ENCODE data around the gene CTU2. TPM values are rescaled to one million over a fixed set of nuclear protein-coding genes. Genes with fewer than 3 reads are reported as not detected.
A peak's percentile ranks its signal among the peaks of the same experiment; 100 is the strongest.

The CTU2 gene
- total and polyA plus RNA-seq, 10 donors = 7.2 to 28.2 (median 15.5) TPM

GRCh38 chr16:88763502-88764053 lies 57.3 kb downstream of the CTU2 start:
- Histone ChIP-seq H3K9me3 (peaks cover 0 to 7% (median 0%) of the 10 kb centered on the region in 8 donors), H3K4me3 (no peak overlapping the region), H3K27me3 (replicated peaks in 1 of 7) (no peaks in the 10 kb centered on the region), H3K36me3 (peaks cover 0 to 50% (median 6%) of the 10 kb centered on the region in 6 donors), H3K27ac (peak overlapping the region in 1 of 8 donors; percentile 14), H3K4me1 (peaks cover 50 to 100% (median 79%) of the 10 kb centered on the region in 6 donors)
- 68 to 81% (median 77%) methylated on average over 11 to 14 of the region's 14 CpGs for WGBS, 5 donors
- no peak for DNase-seq
- intact Hi-C loops (cut with DNase I; ENCODE audit: low total_unique reads) = no loop called here
- peak in 2 of 3 donors; percentile 4 to 8 for TF ChIP-seq POLR2AphosphoS5 (IDR thresholded peaks at IDR 0.05)
- TF ChIP-seq CTCF (IDR thresholded peaks at IDR 0.05 in 8 of 11, conservative IDR thresholded peaks at IDR 0.05 in 3 of 11) = no peak

GRCh38 chr16:88764080-88764479 lies 57.8 kb downstream of the CTU2 start:
- peaks cover 54 to 100% (median 80%) of the 10 kb centered on the region in 6 donors for H3K4me1 ChIP-seq
- H3K36me3 ChIP-seq = peaks cover 0 to 45% (median 6%) of the 10 kb centered on the region in 6 donors
- peak overlapping the region in 1 of 8 donors; percentile 14 for H3K27ac ChIP-seq
- TF ChIP-seq POLR2A (IDR thresholded peaks at IDR 0.05) (no peak), CTCF (IDR thresholded peaks at IDR 0.05 in 8 of 11, conservative IDR thresholded peaks at IDR 0.05 in 3 of 11) (no peak), POLR2AphosphoS5 (IDR thresholded peaks at IDR 0.05) (no peak)
- intact Hi-C loops (cut with DNase I; ENCODE audit: low total_unique reads) = no loop called here
- WGBS, 5 donors = 90 to 94% (median 93%) methylated on average over 19 of the region's 19 CpGs
- H3K9me3 ChIP-seq = peaks cover 0 to 2% (median 0%) of the 10 kb centered on the region in 8 donors
- no peak overlapping the region for H3K4me3 ChIP-seq
- DNase-seq = no peak
- H3K27me3 ChIP-seq (replicated peaks in 1 of 7) = no peaks in the 10 kb centered on the region

- no peak for TF ChIP-seq CTCF (IDR thresholded peaks at IDR 0.05 in 8 of 11, conservative IDR thresholded peaks at IDR 0.05 in 3 of 11)
- TF ChIP-seq POLR2AphosphoS5 (IDR thresholded peaks at IDR 0.05) = peak in 1 of 3 donors; percentile 9
- peaks cover 0 to 41% (median 6%) of the 10 kb centered on the region in 6 donors for H3K36me3 ChIP-seq
- peaks cover 56 to 100% (median 80%) of the 10 kb centered on the region in 6 donors for H3K4me1 ChIP-seq
- intact Hi-C loops (cut with DNase I; ENCODE audit: low total_unique reads) = no loop called here
- H3K27ac ChIP-seq = no peak overlapping the region
- no peak for DNase-seq
- H3K4me3 ChIP-seq = no peak overlapping the region
- H3K27me3 ChIP-seq (replicated peaks in 1 of 7) = no peaks in the 10 kb centered on the region
- H3K9me3 ChIP-seq = no peaks in the 10 kb centered on the region
- 82 to 93% (median 91%) methylated on average over 8 to 9 of the region's 9 CpGs for WGBS, 5 donors
Observed at GRCh38 chr16:88764913-88765349, 58.6 kb downstream of the CTU2 start.

Small RNAs within 50 kb of the gene (microRNA-seq; reads per million reads assigned to microRNA genes)
- gene MIR4722 = 0 to 0.35 (median 0) reads per million in 3 donors

Other genes with a start within 250 kb of the CTU2 start
- gene ZC3H18, start 136.1 kb upstream of the CTU2 start, total RNA-seq = 10 to 100 TPM; 24.1 to 65.2 (median 53.6) TPM
- 10 to 100 TPM; 18.0 to 29.3 (median 18.3) TPM for gene ZC3H18, start 136.1 kb upstream of the CTU2 start, polyA plus RNA-seq
- 1 to 10 TPM in 1 of 7 donors, under 1 TPM in 1, not detected in 5; 0.82 to 1.2 TPM for gene IL17C, start 67.9 kb upstream of the CTU2 start, total RNA-seq
- under 1 TPM; 0.39 to 0.64 (median 0.47) TPM for gene IL17C, start 67.9 kb upstream of the CTU2 start, polyA plus RNA-seq
- 100 to 1,000 TPM; 557 to 820 (median 628) TPM for gene CYBA, start 55.5 kb upstream of the CTU2 start, total RNA-seq
- 100 to 1,000 TPM; 649 to 925 (median 917) TPM for gene CYBA, start 55.5 kb upstream of the CTU2 start, polyA plus RNA-seq
- gene MVD, start 43.4 kb upstream of the CTU2 start, total RNA-seq = 10 to 100 TPM; 24.1 to 49.3 (median 35.1) TPM
- gene MVD, start 43.4 kb upstream of the CTU2 start, polyA plus RNA-seq = 10 to 100 TPM; 35.1 to 74.9 (median 57.3) TPM
- 1 to 10 TPM; 4.8 to 7.6 (median 6.0) TPM for gene SNAI3, start 20.0 kb upstream of the CTU2 start, total RNA-seq
- 1 to 10 TPM; 5.6 to 7.8 (median 7.1) TPM for gene SNAI3, start 20.0 kb upstream of the CTU2 start, polyA plus RNA-seq
- gene RNF166, start 95 bp upstream of the CTU2 start, total RNA-seq = 100 to 1,000 TPM in 3 of 7 donors, 10 to 100 TPM in 4; 63.7 to 135 (median 99.1) TPM
- 100 to 1,000 TPM in 1 of 3 donors, 10 to 100 TPM in 2; 55.7 to 132 (median 75.1) TPM for gene RNF166, start 95 bp upstream of the CTU2 start, polyA plus RNA-seq
- 100 to 1,000 TPM; 154 to 249 (median 199) TPM for gene PIEZO1, start 78.7 kb downstream of the CTU2 start, total RNA-seq
- 100 to 1,000 TPM; 145 to 385 (median 371) TPM for gene PIEZO1, start 78.7 kb downstream of the CTU2 start, polyA plus RNA-seq
- gene CDT1, start 97.3 kb downstream of the CTU2 start, total RNA-seq = 10 to 100 TPM in 2 of 7 donors, 1 to 10 TPM in 5; 1.5 to 17.2 (median 5.3) TPM
- 1 to 10 TPM in 2 of 3 donors, under 1 TPM in 1; 1.00 to 3.9 (median 2.5) TPM for gene CDT1, start 97.3 kb downstream of the CTU2 start, polyA plus RNA-seq
- gene APRT, start 105.4 kb downstream of the CTU2 start, total RNA-seq = 100 to 1,000 TPM in 3 of 7 donors, 10 to 100 TPM in 4; 84.1 to 112 (median 96.8) TPM
- 100 to 1,000 TPM; 187 to 259 (median 225) TPM for gene APRT, start 105.4 kb downstream of the CTU2 start, polyA plus RNA-seq
- gene GALNS, start 150.4 kb downstream of the CTU2 start, total RNA-seq = 10 to 100 TPM; 37.6 to 71.6 (median 53.4) TPM
- 10 to 100 TPM in 2 of 3 donors, 1 to 10 TPM in 1; 9.7 to 19.5 (median 11.1) TPM for gene GALNS, start 150.4 kb downstream of the CTU2 start, polyA plus RNA-seq
- gene TRAPPC2L, start 150.6 kb downstream of the CTU2 start, total RNA-seq = 10 to 100 TPM; 28.9 to 44.1 (median 38.6) TPM
- gene TRAPPC2L, start 150.6 kb downstream of the CTU2 start, polyA plus RNA-seq = 10 to 100 TPM; 55.0 to 87.5 (median 74.2) TPM
- gene PABPN1L, start 160.2 kb downstream of the CTU2 start, total RNA-seq = 1 to 10 TPM in 1 of 7 donors, under 1 TPM in 2, not detected in 4; 0.72 to 1.3 (median 0.85) TPM
- under 1 TPM; 0.26 to 0.67 (median 0.29) TPM for gene PABPN1L, start 160.2 kb downstream of the CTU2 start, polyA plus RNA-seq

All from spleen (tissue), 11 donors.